Esophagus squamous epithelium (tissue), 4 donors: ENCODE results near the gene IL31.

Experiments used
- POLR2A ChIP-seq, 4 donors: fragments of 450-650 bp; IDR thresholded peaks; one replicate each; pipeline ENCODE4 v1.6.1; 2017; ENCODE audit warnings: antibody characterized with exemption in 4 of 4, mild to moderate bottlenecking in 4 of 4, moderate library complexity in 3 of 4
- TF ChIP-seq, protein P1 (sequence below), 6 experiments: fragments of 450-650 bp in 4 of 6; fragments of 200-600 bp in 2 of 6; sonication (generic) in 2 of 6; IDR thresholded peaks; one replicate each; pipeline ENCODE4 v1.5.1; 2016 to 2019; ENCODE audit warnings: antibody characterized with exemption in 6 of 6, mild to moderate bottlenecking in 4 of 6, moderate library complexity in 4 of 6

- TF ChIP-seq POLR2A (IDR thresholded peaks at IDR 0.05), result no peak
- TF ChIP-seq, protein P1, sequence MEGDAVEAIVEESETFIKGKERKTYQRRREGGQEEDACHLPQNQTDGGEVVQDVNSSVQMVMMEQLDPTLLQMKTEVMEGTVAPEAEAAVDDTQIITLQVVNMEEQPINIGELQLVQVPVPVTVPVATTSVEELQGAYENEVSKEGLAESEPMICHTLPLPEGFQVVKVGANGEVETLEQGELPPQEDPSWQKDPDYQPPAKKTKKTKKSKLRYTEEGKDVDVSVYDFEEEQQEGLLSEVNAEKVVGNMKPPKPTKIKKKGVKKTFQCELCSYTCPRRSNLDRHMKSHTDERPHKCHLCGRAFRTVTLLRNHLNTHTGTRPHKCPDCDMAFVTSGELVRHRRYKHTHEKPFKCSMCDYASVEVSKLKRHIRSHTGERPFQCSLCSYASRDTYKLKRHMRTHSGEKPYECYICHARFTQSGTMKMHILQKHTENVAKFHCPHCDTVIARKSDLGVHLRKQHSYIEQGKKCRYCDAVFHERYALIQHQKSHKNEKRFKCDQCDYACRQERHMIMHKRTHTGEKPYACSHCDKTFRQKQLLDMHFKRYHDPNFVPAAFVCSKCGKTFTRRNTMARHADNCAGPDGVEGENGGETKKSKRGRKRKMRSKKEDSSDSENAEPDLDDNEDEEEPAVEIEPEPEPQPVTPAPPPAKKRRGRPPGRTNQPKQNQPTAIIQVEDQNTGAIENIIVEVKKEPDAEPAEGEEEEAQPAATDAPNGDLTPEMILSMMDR (IDR thresholded peaks at IDR 0.05), result no peak
These were observed 36.3 kb downstream of the IL31 start for GRCh38 chr12:122137681-122138080.
